ENCODE data around the gene ZNF23.

ZNF23 gene

GRCh38 chr16:71426069-71426879 lies 35.8 kb downstream of the ZNF23 start:
- no peak for DNase-seq (ENCODE audit: low read depth)

GRCh38 chr16:71425746-71426068 lies 36.3 kb downstream of the ZNF23 start:
- DNase-seq (ENCODE audit: low read depth) = no peak

- no peak for DNase-seq (ENCODE audit: low read depth)
Measured at GRCh38 chr16:71424626-71425025, 37.4 kb downstream of the ZNF23 start.

GRCh38 chr16:71423865-71424264 lies 38.2 kb downstream of the ZNF23 start:
- DNase-seq (ENCODE audit: low read depth) = no peak

- no peak for DNase-seq (ENCODE audit: low read depth)
Measured at GRCh38 chr16:71423016-71423415, 39.0 kb downstream of the ZNF23 start.

- no peak for DNase-seq (ENCODE audit: low read depth)
Measured at GRCh38 chr16:71421911-71422310, 40.1 kb downstream of the ZNF23 start.

- DNase-seq (ENCODE audit: low read depth) = no peak
Measured at GRCh38 chr16:71414038-71414437, 48.0 kb downstream of the ZNF23 start.

GRCh38 chr16:71413341-71413740 lies 48.7 kb downstream of the ZNF23 start:
- no peak for DNase-seq (ENCODE audit: low read depth)

- peak; percentile 35 for DNase-seq (ENCODE audit: low read depth)
Measured at GRCh38 chr16:71412270-71413160, 49.5 kb downstream of the ZNF23 start.

- no peak for DNase-seq (ENCODE audit: low read depth)
Measured at GRCh38 chr16:71410146-71410545, 51.9 kb downstream of the ZNF23 start.

GRCh38 chr16:71409011-71409775 lies 52.9 kb downstream of the ZNF23 start:
- no peak for DNase-seq (ENCODE audit: low read depth)

- no peak for DNase-seq (ENCODE audit: low read depth)
Measured at GRCh38 chr16:71408536-71408935, 53.5 kb downstream of the ZNF23 start.

GRCh38 chr16:71407731-71408130 lies 54.3 kb downstream of the ZNF23 start:
- no peak for DNase-seq (ENCODE audit: low read depth)

GRCh38 chr16:71406724-71407123 lies 55.3 kb downstream of the ZNF23 start:
- DNase-seq (ENCODE audit: low read depth) = no peak

- DNase-seq (ENCODE audit: low read depth) = no peak
Measured at GRCh38 chr16:71406316-71406715, 55.7 kb downstream of the ZNF23 start.

GRCh38 chr16:71404364-71404763 lies 57.7 kb downstream of the ZNF23 start:
- DNase-seq (ENCODE audit: low read depth) = no peak

- no peak for DNase-seq (ENCODE audit: low read depth)
Measured at GRCh38 chr16:71402674-71403073, 59.4 kb downstream of the ZNF23 start.

- DNase-seq (ENCODE audit: low read depth) = no peak
Measured at GRCh38 chr16:71402007-71402406, 60.0 kb downstream of the ZNF23 start.

- no peak for DNase-seq (ENCODE audit: low read depth)
Measured at GRCh38 chr16:71399801-71400563, 62.1 kb downstream of the ZNF23 start.
